Hair follicular keratinocyte (primary cell): Measurements from ENCODE around the gene TEX101. TPM values are rescaled to one million over a fixed set of nuclear protein-coding genes. Genes with fewer than 3 reads are reported as not detected.

Experiments used
- total RNA-seq: library from RNA; depleted of rRNA; stranded (reverse); fragments of >200 nt; gene quantifications from 2 replicates; pipeline ENCODE4 v1.2.3, GENCODE V29; 2015

The TEX101 gene
- not detected in 2 replicates for total RNA-seq

GRCh38 chr19:43414554-43414953 is at the start of gene TEX101:
Gene TEX101 (plus strand): TSS chr19:43414890. CDS start chr19:43415920, 1,030 bp downstream.

GRCh38 chr19:43465468-43466120 is 50.9 kb downstream of the TEX101 start, which contains the start of gene LYPD3:
Gene LYPD3 (minus strand): TSS chr19:43465608. CDS start chr19:43465571, 37 bp downstream.

Other genes with a start within 250 kb of the TEX101 start
- gene PSG5, start 228.4 kb upstream of the TEX101 start, total RNA-seq = not detected in 2 replicates
- gene PSG4, start 209.3 kb upstream of the TEX101 start, total RNA-seq = 0.57 and 1.1 TPM in 2 replicates
- gene PSG9, start 145.4 kb upstream of the TEX101 start, total RNA-seq = 0.11 TPM in 1 of 2 replicates, not detected in the other
- gene CD177, start 61.2 kb upstream of the TEX101 start, total RNA-seq = 0.15 and 0.23 TPM in 2 replicates
- 18.9 and 22.7 TPM in 2 replicates for gene LYPD3, start 50.7 kb downstream of the TEX101 start, total RNA-seq
- 15.8 and 25.2 TPM in 2 replicates for gene PHLDB3, start 89.9 kb downstream of the TEX101 start, total RNA-seq
- gene ETHE1, start 112.3 kb downstream of the TEX101 start, total RNA-seq = 155 and 178 TPM in 2 replicates
- gene ZNF575, start 118.3 kb downstream of the TEX101 start, total RNA-seq = 0.08 TPM in 1 of 2 replicates, not detected in the other
- gene XRCC1, start 160.6 kb downstream of the TEX101 start, total RNA-seq = 33.9 and 36.6 TPM in 2 replicates
- 6.6 and 8.0 TPM in 2 replicates for gene PINLYP, start 160.9 kb downstream of the TEX101 start, total RNA-seq
- gene IRGQ, start 181.2 kb downstream of the TEX101 start, total RNA-seq = 11.9 and 14.7 TPM in 2 replicates
- gene ZNF576, start 181.7 kb downstream of the TEX101 start, total RNA-seq = 13.0 and 14.0 TPM in 2 replicates
- not detected in 2 replicates for gene SRRM5, start 197.2 kb downstream of the TEX101 start, total RNA-seq
- gene ZNF428, start 204.7 kb downstream of the TEX101 start, total RNA-seq = 21.2 and 23.7 TPM in 2 replicates
- gene CADM4, start 225.0 kb downstream of the TEX101 start, total RNA-seq = 4.5 and 6.8 TPM in 2 replicates